Activated B cell treated with CpG ODN at 0.5 μM for 24 hours (primary cell): ENCODE results near the gene CENPB. TPM values are rescaled to one million over a fixed set of nuclear protein-coding genes. Genes with fewer than 3 reads are reported as not detected.
"Not testable (repeated sequence)": the region's sequence is repeated elsewhere in the genome, so short reads cannot be mapped to it uniquely, and the experiment has no call there.

Experiments
- ATAC-seq: fragments of 200-7000 bp; cut with Tn5 transposase; one replicate; pipeline ENCODE4 v1.10.0; 2021; ENCODE audit warnings: low read depth, mild to moderate bottlenecking, moderate library complexity
- CTCF ChIA-PET: fragments of 350-600 bp; sonication (Branson Sonifier 250); formaldehyde crosslinking; loops from one replicate; lab custom pipeline; 2021; ENCODE audit warnings: antibody characterized with exemption; lab: Charles Lee
- POLR2A ChIA-PET: fragments of 350-600 bp; sonication (Branson Sonifier 250); formaldehyde crosslinking; loops from one replicate; lab custom pipeline; 2021; ENCODE audit warnings: antibody characterized with exemption; lab: Charles Lee
- DNase-seq: peaks from one replicate; pipeline ENCODE4 v3.0.0; 2022
- H3K27ac Mint-ChIP-seq: one replicate; pipeline ENCODE4 v1.8.0; 2020; ENCODE audit warnings: mixed read lengths
- H3K27me3 Mint-ChIP-seq: one replicate; pipeline ENCODE4 v1.8.0; 2021; ENCODE audit warnings: mixed read lengths
- H3K36me3 Mint-ChIP-seq: one replicate; pipeline ENCODE4 v1.8.0; 2021; ENCODE audit warnings: low read depth, mixed read lengths
- H3K4me1 Mint-ChIP-seq: one replicate; pipeline ENCODE4 v1.8.0; 2021; ENCODE audit warnings: mixed read lengths
- H3K4me3 Mint-ChIP-seq: one replicate; pipeline ENCODE4 v1.8.0; 2020; ENCODE audit warnings: mild to moderate bottlenecking, mixed read lengths
- H3K9me3 Mint-ChIP-seq: one replicate; pipeline ENCODE4 v1.8.0; 2020; ENCODE audit warnings: mixed read lengths
- intact Hi-C: fragments of 100-400 bp; cut with micrococcal nuclease; formaldehyde crosslinking; loops from one replicate; pipeline ENCODE4 v1.15.1; 2024
- total RNA-seq: library from RNA; stranded (reverse); gene quantifications from 2 replicates; pipeline ENCODE4 v1.2.3, GENCODE V29; 2022
- TF ChIP-seq, protein P1 (sequence below): fragments of 200-600 bp; IDR thresholded peaks from one replicate; pipeline ENCODE4 v1.8.0; 2022; ENCODE audit warnings: antibody characterized with exemption, mild to moderate bottlenecking

The CENPB gene
- 50.1 and 51.7 TPM in 2 replicates for total RNA-seq

DNA sequence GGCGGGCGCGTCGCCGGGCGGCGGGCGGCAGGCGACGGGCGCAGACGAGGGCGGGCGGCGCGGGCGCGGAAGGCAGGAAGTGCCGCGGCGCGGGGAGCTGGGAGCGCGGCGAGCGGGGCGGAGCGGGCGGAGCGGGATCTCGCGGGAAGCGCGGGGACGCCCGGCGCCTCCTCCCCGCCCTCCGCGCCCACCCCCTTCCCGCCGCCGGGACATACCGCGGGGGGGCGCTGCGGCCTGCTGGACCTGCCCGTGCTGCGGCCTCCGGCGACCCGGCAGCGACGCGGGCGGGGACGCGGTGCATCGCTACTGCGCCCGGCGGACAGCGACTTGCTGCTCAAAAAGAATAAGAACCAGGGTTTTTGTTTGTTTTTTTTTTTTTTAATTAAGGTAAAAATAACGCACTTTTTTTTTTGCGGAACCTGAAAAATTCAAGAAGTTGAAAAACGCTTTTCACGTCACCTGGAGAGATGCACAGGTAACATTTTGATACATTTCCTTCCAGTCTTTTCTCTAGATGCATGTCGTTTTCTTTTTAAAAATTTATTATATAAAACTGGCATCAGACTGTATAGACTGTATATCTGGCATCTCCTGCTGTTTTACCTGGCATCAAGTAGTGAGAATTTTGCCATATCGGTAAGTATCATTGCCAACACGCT is at the start of gene CENPB:
TSS of gene CENPB (minus strand) at position 76 of the 659 bp plus-strand sequence. CDS start 257 bp downstream, outside the sequence.
- Mint-ChIP-seq H3K9me3 (no peaks in the 10 kb centered on the region), H3K27me3 (no peaks in the 10 kb centered on the region), H3K27ac (peak within 1 kb of the TSS; percentile 70), H3K4me1 (peaks cover 24% of the 10 kb centered on the region), H3K4me3 (peak within 1 kb of the TSS; percentile 82), H3K36me3 (peaks cover 7% of the 10 kb centered on the region)
- DNase-seq, result peak; percentile 96
- intact Hi-C loops, result loop anchor here (1.0 to 2.0 kb wide), 6 partner anchors 9 to 299 kb away; partner anchors contain the start of genes AP5S1 and MAVS
- CTCF ChIA-PET, result interaction anchor here (0.6 to 4.7 kb wide), 10 partner anchors 9 to 299 kb away, joined by 3 to 46 read pairs (median 4); partner anchors contain the start of genes ADISSP and AP5S1
- POLR2A ChIA-PET, result interaction anchor here (0.6 to 4.9 kb wide), 13 partner anchors 9 to 298 kb away, joined by 3 to 65 read pairs (median 4); partner anchors contain the start of genes ADISSP, AP5S1, CDC25B and MAVS
- TF ChIP-seq, protein P1, sequence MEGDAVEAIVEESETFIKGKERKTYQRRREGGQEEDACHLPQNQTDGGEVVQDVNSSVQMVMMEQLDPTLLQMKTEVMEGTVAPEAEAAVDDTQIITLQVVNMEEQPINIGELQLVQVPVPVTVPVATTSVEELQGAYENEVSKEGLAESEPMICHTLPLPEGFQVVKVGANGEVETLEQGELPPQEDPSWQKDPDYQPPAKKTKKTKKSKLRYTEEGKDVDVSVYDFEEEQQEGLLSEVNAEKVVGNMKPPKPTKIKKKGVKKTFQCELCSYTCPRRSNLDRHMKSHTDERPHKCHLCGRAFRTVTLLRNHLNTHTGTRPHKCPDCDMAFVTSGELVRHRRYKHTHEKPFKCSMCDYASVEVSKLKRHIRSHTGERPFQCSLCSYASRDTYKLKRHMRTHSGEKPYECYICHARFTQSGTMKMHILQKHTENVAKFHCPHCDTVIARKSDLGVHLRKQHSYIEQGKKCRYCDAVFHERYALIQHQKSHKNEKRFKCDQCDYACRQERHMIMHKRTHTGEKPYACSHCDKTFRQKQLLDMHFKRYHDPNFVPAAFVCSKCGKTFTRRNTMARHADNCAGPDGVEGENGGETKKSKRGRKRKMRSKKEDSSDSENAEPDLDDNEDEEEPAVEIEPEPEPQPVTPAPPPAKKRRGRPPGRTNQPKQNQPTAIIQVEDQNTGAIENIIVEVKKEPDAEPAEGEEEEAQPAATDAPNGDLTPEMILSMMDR, result no peak
- ATAC-seq, result peak; percentile 95

DNA sequence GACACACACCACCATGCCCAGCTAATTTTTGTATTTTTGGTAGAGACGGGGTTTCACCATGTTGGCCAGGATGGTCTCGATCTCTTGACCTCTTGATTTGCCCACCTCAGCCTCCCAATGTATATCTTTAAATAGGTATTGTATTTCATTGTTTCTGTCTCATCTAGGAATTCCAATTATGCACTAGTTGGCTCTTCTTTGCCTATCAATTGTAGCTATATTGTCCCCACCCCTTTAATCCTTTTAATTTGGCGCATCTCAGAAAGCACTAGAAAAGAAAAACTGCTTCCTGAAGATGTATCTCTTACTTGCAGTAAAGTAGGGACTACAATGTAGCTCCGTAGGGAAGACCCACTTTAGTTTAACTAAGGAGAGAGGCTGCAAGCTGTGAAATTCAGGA is 49.6 kb upstream of the CENPB start:
- CTCF ChIA-PET, result no interaction called here
- no peak for ATAC-seq
- Mint-ChIP-seq H3K4me3 (no peak overlapping the region), H3K4me1 (no peaks in the 10 kb centered on the region), H3K36me3 (peaks cover 3% of the 10 kb centered on the region), H3K27ac (no peak overlapping the region), H3K9me3 (no peaks in the 10 kb centered on the region), H3K27me3 (no peaks in the 10 kb centered on the region)
- DNase-seq, result no peak
- intact Hi-C loops, result no loop called here
- POLR2A ChIA-PET, result no interaction called here
- TF ChIP-seq, protein P1, result no peak

DNA sequence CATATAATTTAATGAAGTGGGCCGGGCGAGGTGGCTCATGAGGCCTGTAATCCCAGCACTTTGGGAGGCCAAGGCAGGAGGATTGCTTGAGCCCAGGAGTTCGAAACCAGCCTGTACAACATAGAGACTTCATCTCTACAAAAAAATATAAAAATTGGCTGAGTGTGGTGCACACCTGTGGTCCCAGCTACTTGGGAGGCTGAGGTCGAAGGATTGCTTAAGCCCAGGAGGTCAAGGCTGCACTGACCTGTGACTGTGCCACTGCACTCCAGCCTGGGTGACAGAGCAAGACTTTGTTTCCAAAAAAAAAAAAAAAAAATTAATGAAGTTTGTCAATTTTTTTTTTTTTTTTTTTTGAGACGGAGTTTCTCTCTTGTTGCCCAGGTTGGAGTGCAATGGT is 43.4 kb upstream of the CENPB start:
- H3K27me3 Mint-ChIP-seq, CTCF ChIA-PET, H3K9me3 Mint-ChIP-seq, intact Hi-C loops, ATAC-seq, H3K4me1 Mint-ChIP-seq, H3K27ac Mint-ChIP-seq, DNase-seq, H3K4me3 Mint-ChIP-seq, POLR2A ChIA-PET: not testable (repeated sequence)
- peaks cover 29% of the 10 kb centered on the region for H3K36me3 Mint-ChIP-seq

DNA sequence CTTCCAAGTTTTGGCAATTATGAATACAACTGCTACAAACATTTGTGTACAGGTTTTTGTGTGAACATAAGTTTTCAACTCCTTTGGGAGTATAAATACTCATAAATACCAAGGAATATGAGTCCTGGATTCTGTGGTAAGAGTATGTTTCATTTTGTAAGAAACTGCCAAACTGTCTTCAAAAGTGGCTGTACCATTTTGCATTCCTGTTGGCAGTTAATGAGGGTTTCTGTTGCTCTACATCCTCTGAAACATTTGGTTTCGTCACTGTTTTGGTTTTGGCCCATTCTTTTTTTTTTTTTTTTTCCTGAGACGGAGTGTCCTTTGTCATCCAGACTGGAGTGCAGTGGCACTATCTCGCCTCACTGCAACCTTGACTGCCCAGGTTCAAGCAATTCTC is 42.3 kb upstream of the CENPB start:
- Mint-ChIP-seq H3K36me3 (peaks cover 39% of the 10 kb centered on the region), H3K27ac (no peak overlapping the region), H3K27me3 (no peaks in the 10 kb centered on the region), H3K4me3 (no peak overlapping the region), H3K4me1 (peaks cover 9% of the 10 kb centered on the region), H3K9me3 (no peaks in the 10 kb centered on the region)
- ATAC-seq (no peak), DNase-seq (no peak)
- intact Hi-C loops, result no loop called here
- CTCF ChIA-PET, result no interaction called here
- TF ChIP-seq, protein P1, result no peak
- POLR2A ChIA-PET, result no interaction called here

DNA sequence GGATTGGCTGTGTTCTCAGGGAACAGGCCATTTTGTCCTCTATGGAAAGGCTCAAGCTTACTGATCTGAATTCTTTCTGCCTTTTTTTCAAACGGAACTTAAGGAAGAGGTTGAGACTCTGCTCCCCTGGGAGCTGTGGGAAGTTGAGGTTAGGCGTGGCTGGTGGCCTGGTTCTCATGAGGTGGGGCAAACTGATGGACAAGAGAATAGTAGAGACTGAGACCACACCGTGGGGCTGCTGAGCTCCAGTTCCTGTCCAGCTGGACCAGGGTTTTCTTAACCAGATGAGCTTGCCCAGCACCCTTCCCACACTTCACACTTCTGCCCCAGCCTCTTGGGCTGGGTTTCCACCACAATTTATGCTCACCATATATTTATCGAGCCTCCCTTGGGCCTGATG is 39.9 kb upstream of the CENPB start:
- CTCF ChIA-PET, result no interaction called here
- H3K36me3 Mint-ChIP-seq, result peaks cover 55% of the 10 kb centered on the region

More for the DNA sequence above, 39.9 kb upstream of the CENPB start:
- Mint-ChIP-seq H3K4me3 (no peak overlapping the region), H3K9me3 (no peaks in the 10 kb centered on the region), H3K27me3 (no peaks in the 10 kb centered on the region), H3K4me1 (peaks cover 14% of the 10 kb centered on the region), H3K27ac (no peak overlapping the region)
- ATAC-seq (no peak), DNase-seq (no peak)
- POLR2A ChIA-PET, result interaction anchor here (0.6 kb wide), 1 partner anchor 25 kb away, joined by 3 read pairs; no protein-coding TSS in a partner anchor
- intact Hi-C loops, result no loop called here
- TF ChIP-seq, protein P1, result no peak
